NB4 (cell line): ENCODE results near the gene TMEM229B.

Source experiments
- CTCF ChIP-seq: IDR thresholded peaks from one replicate; pipeline ENCODE4 v1.5.1; 2012; ENCODE audit warnings: low read depth, low read length
- POLR2A ChIP-seq: IDR thresholded peaks from 2 replicates; pipeline ENCODE4 v1.6.1; 2011; ENCODE audit warnings: mild to moderate bottlenecking; ENCODE audit not compliant: insufficient read length; ENCODE audit errors: extremely low read depth

GRCh38 chr14:67503331-67503730, 14.8 kb upstream of the TMEM229B start:
- TF ChIP-seq CTCF (no peak), POLR2A (no peak)
